Neural cell (in vitro differentiated cells): ENCODE measurements around the gene RTP5.

ENCODE experiments used
- CTCF ChIP-seq: fragments of 450-650 bp; IDR thresholded peaks from 2 replicates; pipeline ENCODE4 v1.5.1; 2014; ENCODE audit warnings: antibody characterized with exemption, mild to moderate bottlenecking, moderate library complexity; ENCODE audit not compliant: poor library complexity, severe bottlenecking
- EP300 ChIP-seq: fragments of 450-650 bp; conservative IDR thresholded peaks from 2 replicates; pipeline ENCODE4 v1.6.1; 2014; ENCODE audit warnings: antibody characterized with exemption, mild to moderate bottlenecking, moderate library complexity; ENCODE audit not compliant: poor library complexity, severe bottlenecking
- EZH2 ChIP-seq: fragments of 200-600, 300-800 bp; shearing (Covaris generic), sonication (generic); IDR thresholded peaks from 2 replicates; pipeline ENCODE4 v1.6.1; 2014; ENCODE audit warnings: antibody characterized with exemption, low read length, borderline replicate concordance, mild to moderate bottlenecking; ENCODE audit not compliant: insufficient read depth, poor library complexity, severe bottlenecking
- POLR2AphosphoS5 ChIP-seq: IDR thresholded peaks from 2 replicates; pipeline ENCODE4 v1.6.1; 2012
- REST ChIP-seq: IDR thresholded peaks from 2 replicates; pipeline ENCODE4 v1.6.1; 2012; ENCODE audit warnings: borderline replicate concordance
- TAF1 ChIP-seq: IDR thresholded peaks from 2 replicates; pipeline ENCODE4 v1.6.1; 2012; ENCODE audit warnings: low read depth

- TF ChIP-seq CTCF (no peak), TAF1 (no peak), POLR2AphosphoS5 (no peak), EZH2 (no peak), EP300 (no peak), REST (no peak)
Observed at GRCh38 chr2:241864168-241864849, 5.2 kb upstream of the RTP5 start.
